ENCODE results near the gene PCNX4. TPM values are rescaled to one million over a fixed set of nuclear protein-coding genes. Genes with fewer than 3 reads are reported as not detected.

The PCNX4 gene
- total RNA-seq, 3 donors from 2014 or later = 23.7 to 32.0 (median 25.7) TPM

GRCh38 chr14:60125918-60126317, 34.2 kb downstream of the PCNX4 start:
- H3K4me3 ChIP-seq = no peak overlapping the region
- ATAC-seq = no peak
- TF ChIP-seq, protein P1, sequence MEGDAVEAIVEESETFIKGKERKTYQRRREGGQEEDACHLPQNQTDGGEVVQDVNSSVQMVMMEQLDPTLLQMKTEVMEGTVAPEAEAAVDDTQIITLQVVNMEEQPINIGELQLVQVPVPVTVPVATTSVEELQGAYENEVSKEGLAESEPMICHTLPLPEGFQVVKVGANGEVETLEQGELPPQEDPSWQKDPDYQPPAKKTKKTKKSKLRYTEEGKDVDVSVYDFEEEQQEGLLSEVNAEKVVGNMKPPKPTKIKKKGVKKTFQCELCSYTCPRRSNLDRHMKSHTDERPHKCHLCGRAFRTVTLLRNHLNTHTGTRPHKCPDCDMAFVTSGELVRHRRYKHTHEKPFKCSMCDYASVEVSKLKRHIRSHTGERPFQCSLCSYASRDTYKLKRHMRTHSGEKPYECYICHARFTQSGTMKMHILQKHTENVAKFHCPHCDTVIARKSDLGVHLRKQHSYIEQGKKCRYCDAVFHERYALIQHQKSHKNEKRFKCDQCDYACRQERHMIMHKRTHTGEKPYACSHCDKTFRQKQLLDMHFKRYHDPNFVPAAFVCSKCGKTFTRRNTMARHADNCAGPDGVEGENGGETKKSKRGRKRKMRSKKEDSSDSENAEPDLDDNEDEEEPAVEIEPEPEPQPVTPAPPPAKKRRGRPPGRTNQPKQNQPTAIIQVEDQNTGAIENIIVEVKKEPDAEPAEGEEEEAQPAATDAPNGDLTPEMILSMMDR (IDR thresholded peaks at IDR 0.05) = no peak

GRCh38 chr14:60133487-60133886, 41.8 kb downstream of the PCNX4 start:
- Histone ChIP-seq H3K36me3 (ENCODE audit: low read depth) (no peaks in the 10 kb centered on the region), H3K9me3 (no peaks in the 10 kb centered on the region), H3K4me3 (no peak overlapping the region), H3K4me1 (ENCODE audit: low read depth) (no peaks in the 10 kb centered on the region)
- intact Hi-C loops (cut with DNase I, micrococcal nuclease) = no loop called here
- TF ChIP-seq, protein P1 (IDR thresholded peaks at IDR 0.05) = no peak
- ATAC-seq = no peak
- no peak for DNase-seq

More at GRCh38 chr14:60125918-60126317, 34.2 kb downstream of the PCNX4 start:
- Histone ChIP-seq H3K9me3 (no peaks in the 10 kb centered on the region), H3K4me1 (ENCODE audit: low read depth) (no peaks in the 10 kb centered on the region), H3K36me3 (ENCODE audit: low read depth) (peaks cover 4% of the 10 kb centered on the region)
- DNase-seq = no peak
- intact Hi-C loops (cut with DNase I, micrococcal nuclease) = no loop called here

GRCh38 chr14:60134702-60135101, 43.0 kb downstream of the PCNX4 start:
- no peak for DNase-seq
- ATAC-seq = no peak
- intact Hi-C loops (cut with DNase I, micrococcal nuclease) = no loop called here
- H3K9me3 ChIP-seq = no peaks in the 10 kb centered on the region
- no peak overlapping the region for H3K4me3 ChIP-seq
- TF ChIP-seq, protein P1 (IDR thresholded peaks at IDR 0.05) = no peak
- no peaks in the 10 kb centered on the region for H3K4me1 ChIP-seq (ENCODE audit: low read depth)
- no peaks in the 10 kb centered on the region for H3K36me3 ChIP-seq (ENCODE audit: low read depth)

DNA sequence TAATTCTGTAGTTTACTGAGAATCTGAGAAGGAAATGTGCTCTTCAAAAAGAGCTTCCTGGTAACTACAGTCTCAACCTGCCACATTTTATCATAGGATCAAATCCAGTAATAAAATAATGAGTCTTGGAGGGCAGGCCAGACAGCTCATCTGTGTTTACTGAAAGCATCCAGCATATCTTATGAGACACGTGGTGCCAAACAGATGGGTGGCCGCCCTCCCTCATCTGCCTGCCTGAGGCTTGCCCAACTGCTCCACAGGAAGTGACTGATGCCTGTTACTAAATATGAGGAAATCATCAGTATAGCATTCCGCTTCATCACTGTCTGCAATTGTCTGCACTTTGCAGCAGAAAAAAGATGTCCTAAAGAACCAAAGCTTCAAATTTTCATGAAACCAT, 60.0 kb downstream of the PCNX4 start:
- H3K9me3 ChIP-seq = no peaks in the 10 kb centered on the region
- intact Hi-C loops (cut with DNase I, micrococcal nuclease) = no loop called here
- TF ChIP-seq, protein P1 (IDR thresholded peaks at IDR 0.05) = no peak
- peaks cover 9% of the 10 kb centered on the region for H3K4me1 ChIP-seq (ENCODE audit: low read depth)
- no peaks in the 10 kb centered on the region for H3K36me3 ChIP-seq (ENCODE audit: low read depth)
- peak; percentile 95 for ATAC-seq
- H3K4me3 ChIP-seq = no peak overlapping the region
- DNase-seq = peak; percentile 57 to 84 (median 57)

GRCh38 chr14:60153991-60154390, 62.3 kb downstream of the PCNX4 start:
- ATAC-seq (no peak), DNase-seq (no peak)
- Histone ChIP-seq H3K4me3 (no peak overlapping the region), H3K36me3 (ENCODE audit: low read depth) (no peaks in the 10 kb centered on the region), H3K9me3 (no peaks in the 10 kb centered on the region), H3K4me1 (ENCODE audit: low read depth) (peaks cover 9% of the 10 kb centered on the region)
- TF ChIP-seq, protein P1 (IDR thresholded peaks at IDR 0.05) = no peak
- intact Hi-C loops (cut with DNase I, micrococcal nuclease) = no loop called here

- no peaks in the 10 kb centered on the region for H3K9me3 ChIP-seq
- no peaks in the 10 kb centered on the region for H3K36me3 ChIP-seq (ENCODE audit: low read depth)
- ATAC-seq (no peak), DNase-seq (no peak)
- intact Hi-C loops (cut with DNase I, micrococcal nuclease) = no loop called here
- H3K4me3 ChIP-seq = no peak overlapping the region
- TF ChIP-seq, protein P1 (IDR thresholded peaks at IDR 0.05) = no peak
- peaks cover 9% of the 10 kb centered on the region for H3K4me1 ChIP-seq (ENCODE audit: low read depth)
Observed at GRCh38 chr14:60154671-60155070, 62.9 kb downstream of the PCNX4 start.

Data from mucosa of descending colon (tissue), 3 donors.